GM20000 (cell line): ENCODE data around the gene GIMAP6.
A peak's percentile ranks its signal among the peaks of the same experiment; 100 is the strongest.
"Not testable (repeated sequence)": the region's sequence is repeated elsewhere in the genome, so short reads cannot be mapped to it uniquely, and the experiment has no call there.

ENCODE experiments used
- DNase-seq: peaks from one replicate; pipeline ENCODE4 v3.0.0; 2012; ENCODE audit warnings: low spot score
- TF ChIP-seq, protein P1 (sequence below): IDR thresholded peaks from 2 replicates; pipeline ENCODE4 v1.5.1; 2012; ENCODE audit warnings: mild to moderate bottlenecking, control low read depth; ENCODE audit errors: extremely low read depth, missing control alignments

GIMAP6 gene

GRCh38 chr7:150666412-150666811 lies 34.2 kb upstream of the GIMAP6 start:
- TF ChIP-seq, protein P1, sequence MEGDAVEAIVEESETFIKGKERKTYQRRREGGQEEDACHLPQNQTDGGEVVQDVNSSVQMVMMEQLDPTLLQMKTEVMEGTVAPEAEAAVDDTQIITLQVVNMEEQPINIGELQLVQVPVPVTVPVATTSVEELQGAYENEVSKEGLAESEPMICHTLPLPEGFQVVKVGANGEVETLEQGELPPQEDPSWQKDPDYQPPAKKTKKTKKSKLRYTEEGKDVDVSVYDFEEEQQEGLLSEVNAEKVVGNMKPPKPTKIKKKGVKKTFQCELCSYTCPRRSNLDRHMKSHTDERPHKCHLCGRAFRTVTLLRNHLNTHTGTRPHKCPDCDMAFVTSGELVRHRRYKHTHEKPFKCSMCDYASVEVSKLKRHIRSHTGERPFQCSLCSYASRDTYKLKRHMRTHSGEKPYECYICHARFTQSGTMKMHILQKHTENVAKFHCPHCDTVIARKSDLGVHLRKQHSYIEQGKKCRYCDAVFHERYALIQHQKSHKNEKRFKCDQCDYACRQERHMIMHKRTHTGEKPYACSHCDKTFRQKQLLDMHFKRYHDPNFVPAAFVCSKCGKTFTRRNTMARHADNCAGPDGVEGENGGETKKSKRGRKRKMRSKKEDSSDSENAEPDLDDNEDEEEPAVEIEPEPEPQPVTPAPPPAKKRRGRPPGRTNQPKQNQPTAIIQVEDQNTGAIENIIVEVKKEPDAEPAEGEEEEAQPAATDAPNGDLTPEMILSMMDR = no peak

DNA sequence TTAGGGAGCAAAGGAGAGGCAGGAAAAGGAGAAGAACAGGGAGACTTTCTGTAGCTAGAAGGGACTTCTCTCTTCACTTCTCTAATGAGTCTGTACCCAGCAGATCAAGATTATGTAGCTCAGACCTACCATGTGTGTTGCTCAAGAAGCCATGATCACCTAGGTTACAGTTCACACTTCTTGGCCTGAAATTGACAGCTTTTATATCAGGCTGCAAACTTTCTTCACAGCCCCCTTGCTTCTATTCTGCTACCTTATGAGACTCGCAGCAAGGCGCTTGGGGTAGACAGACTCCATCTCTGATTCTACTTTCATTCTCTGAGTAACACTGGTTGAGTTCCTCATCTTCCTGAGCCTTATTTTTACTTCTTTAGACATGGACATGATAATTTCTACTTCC lies 33.7 kb upstream of the GIMAP6 start:
- DNase-seq = no peak
- TF ChIP-seq, protein P1 = no peak

More at GRCh38 chr7:150666412-150666811, 34.2 kb upstream of the GIMAP6 start:
- no peak for DNase-seq

GRCh38 chr7:150665089-150665748 lies 33.0 kb upstream of the GIMAP6 start:
- TF ChIP-seq, protein P1 = no peak

DNA sequence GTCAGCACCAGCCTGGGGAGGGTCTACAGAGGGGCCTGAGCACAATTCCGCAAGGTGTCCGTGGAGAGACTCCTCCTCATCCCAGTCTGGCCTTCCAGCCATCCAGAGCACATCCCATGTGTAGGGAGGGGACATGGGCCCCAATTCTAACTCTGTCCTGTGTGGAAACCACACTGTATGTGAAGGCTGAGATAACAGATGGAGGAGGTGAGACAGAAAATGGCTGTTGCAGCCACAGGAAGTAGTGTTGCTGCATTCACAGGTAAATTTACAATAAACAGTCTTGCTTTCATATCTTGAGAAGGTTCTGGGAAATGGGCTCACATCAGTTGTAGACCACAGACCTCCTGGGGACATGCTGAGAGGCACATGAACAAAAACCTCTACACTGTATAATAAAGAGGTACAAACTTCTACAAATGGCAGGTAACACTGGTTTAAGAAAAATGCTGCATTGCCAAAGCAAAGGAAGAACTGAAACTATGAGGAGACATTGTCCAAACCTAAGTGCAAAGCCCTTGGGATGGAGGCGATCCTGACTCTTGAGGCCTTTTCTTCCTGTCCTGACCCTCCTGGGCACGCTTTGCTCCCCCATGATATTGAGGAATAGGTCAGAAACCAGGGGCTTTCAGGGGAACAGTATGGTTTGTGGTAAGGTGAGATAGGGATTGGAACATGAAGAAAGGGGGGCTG lies 31.8 kb upstream of the GIMAP6 start:
- TF ChIP-seq, protein P1 = no peak
- DNase-seq = peak; percentile 21

More at GRCh38 chr7:150665089-150665748, 33.0 kb upstream of the GIMAP6 start:
- no peak for DNase-seq

- DNase-seq = not testable (repeated sequence)
These were observed 30.6 kb upstream of the GIMAP6 start for GRCh38 chr7:150662821-150663220.

GRCh38 chr7:150660939-150661613 lies 28.9 kb upstream of the GIMAP6 start:
- TF ChIP-seq, protein P1 = no peak
- DNase-seq = no peak

DNA sequence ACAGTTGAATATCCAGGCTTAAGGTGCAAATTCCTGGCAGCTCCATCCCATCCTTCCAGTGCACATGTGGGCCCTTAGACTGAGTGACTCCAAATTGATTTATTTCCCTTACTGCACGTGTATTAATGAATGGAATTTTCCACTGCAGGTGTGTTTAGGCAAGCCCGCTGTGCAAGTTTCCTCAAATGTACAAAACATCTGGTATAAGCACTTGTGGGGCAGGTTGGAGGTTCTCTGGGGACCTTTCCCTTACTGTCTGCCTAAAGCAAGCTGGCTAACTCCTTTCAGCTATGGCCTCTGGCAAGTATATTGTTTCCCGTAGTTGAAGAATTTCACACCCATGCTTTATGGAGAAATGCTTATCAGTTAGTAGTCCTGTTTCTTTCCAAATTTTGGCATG lies 25.3 kb upstream of the GIMAP6 start:
- DNase-seq = no peak
- TF ChIP-seq, protein P1 = no peak

- TF ChIP-seq, protein P1 = no peak
- DNase-seq = no peak
These were observed 23.9 kb upstream of the GIMAP6 start for GRCh38 chr7:150656047-150656446.
